ENCODE data around the gene SDCBP2.

Gene SDCBP2

GRCh38 chr20:1327827-1328679, 886 bp downstream of the SDCBP2 start:
- DNase-seq: no peak

- DNase-seq: peak; percentile 14
Observed at GRCh38 chr20:1327241-1327653, 1.7 kb downstream of the SDCBP2 start.

GRCh38 chr20:1326031-1326930, 2.7 kb downstream of the SDCBP2 start:
- no peak for DNase-seq

GRCh38 chr20:1325173-1326030, 3.5 kb downstream of the SDCBP2 start:
- DNase-seq: peak; percentile 98

- peak; percentile 65 for DNase-seq
Observed at GRCh38 chr20:1324598-1325172, 4.3 kb downstream of the SDCBP2 start.

DNA sequence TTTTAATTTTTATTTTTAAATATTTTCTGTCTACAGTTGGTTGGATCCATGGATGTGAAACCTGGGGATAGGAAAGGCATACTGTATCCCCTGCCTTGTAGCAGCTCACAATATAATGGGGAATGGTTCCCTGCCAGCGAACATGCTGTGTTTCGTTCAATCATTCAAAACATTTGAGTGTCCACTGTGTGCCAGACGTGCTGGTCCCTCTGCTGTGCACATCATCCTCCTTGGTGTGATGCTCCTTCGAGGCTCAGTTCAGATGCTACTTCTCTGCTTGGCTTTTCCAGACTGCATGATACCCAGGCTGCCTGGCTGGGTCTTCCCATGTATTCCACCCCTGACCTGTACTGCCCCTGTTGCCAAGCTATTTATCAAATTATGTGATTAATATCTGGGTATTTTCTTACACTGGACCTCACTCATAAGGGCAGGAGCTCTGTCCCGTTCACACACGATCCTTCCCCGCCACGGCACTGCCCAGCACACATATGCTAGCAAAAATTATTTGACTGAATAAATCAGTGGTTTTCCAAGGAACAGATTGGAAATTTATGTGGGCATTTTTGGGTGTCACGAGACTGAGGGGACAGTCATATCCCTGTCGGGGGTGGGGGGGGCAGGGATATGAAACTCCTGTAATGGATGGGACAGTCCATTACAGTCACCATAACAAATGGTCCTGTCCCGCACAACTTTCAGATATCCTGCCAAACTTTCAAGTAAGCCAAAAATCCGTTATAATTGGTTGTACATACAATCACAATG, 4.9 kb downstream of the SDCBP2 start:
- DNase-seq: no peak

- no peak for DNase-seq
Observed at GRCh38 chr20:1323256-1323655, 5.7 kb downstream of the SDCBP2 start.

DNA sequence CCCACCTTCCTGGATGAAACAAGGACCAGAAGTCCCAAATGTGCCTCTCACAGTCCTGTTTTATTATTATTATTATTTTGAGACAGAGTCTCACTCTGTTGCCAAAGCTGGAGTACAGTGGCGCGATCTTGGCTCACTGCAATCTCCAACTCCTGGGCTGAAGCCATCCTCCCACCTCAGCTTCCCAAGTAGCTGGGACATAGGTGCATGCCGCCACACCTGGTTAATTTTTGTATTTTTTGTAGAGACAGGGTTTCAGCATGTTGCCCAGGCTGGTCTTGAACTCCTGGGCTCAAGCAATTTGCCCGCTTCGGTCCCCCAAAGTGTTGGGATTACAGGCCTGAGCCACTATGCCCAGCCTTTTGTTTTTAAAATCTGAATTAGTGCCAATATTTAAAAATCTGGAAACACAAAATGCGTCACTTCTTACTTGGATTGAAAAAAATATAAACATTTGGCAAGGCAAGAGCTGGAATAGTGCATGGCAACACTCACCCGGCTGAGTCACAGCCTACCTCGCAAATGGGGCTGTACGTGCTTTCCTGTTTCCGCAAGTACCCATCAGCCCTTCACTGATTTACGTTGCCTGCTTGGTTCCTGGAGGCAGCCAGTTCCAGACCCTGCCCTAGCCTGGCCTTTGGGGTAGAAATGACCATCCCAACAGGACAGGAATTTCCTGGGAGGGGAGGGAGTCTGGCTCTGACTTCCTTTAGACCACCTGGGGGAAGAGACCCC, 6.3 kb downstream of the SDCBP2 start:
- no peak for DNase-seq

DNA sequence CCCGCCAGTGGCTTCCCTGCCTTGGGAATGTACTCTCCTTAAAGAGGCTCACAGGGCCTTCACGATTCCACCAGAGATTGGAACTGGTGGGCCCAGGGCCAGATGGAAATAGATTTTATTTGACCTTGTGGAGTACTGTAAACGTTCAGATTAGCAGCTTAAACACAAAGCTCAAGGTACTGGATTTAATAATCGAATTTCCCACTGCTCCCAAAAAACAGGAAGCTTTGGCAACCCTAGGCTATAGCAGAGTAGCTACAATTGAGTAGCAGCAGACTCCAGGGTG, 7.3 kb downstream of the SDCBP2 start:
- no peak for DNase-seq

DNA sequence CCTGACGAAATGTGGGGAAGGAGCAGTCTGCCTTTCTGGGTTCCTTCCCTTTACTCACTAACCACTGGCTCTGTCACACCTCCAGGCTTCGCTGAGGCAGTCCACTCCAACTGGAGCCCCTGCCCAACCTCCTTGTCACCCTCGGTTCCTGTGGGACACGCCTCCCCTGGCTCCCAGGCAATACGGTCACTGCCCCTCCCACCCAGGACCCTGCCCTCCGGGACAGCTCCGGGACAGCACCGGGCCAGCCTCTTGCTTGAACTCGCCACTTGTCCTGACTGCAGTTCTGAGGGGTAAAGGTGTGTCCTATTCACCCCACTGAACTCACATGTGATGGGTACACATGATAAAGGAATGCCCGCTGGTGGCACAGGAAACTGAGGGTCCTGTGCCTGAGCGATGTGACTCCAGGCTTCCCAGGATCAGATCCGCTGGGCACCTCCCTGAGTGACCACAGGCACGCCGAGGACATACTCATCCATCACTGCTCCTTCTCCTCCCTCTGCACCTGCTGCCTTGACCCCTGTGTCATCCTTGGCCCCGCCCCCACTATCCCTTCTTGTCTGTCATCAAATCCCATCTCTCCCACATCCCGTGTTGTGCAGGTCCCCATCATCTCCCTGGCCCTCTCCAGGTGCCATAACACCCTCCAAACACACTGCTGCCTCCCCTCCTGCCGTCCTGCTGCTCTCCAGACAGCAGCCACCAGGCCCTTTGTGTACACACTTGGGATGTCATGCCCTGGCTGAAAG, 7.9 kb downstream of the SDCBP2 start:
- no peak for DNase-seq

GRCh38 chr20:1320016-1320415, 8.9 kb downstream of the SDCBP2 start:
- no peak for DNase-seq

DNA sequence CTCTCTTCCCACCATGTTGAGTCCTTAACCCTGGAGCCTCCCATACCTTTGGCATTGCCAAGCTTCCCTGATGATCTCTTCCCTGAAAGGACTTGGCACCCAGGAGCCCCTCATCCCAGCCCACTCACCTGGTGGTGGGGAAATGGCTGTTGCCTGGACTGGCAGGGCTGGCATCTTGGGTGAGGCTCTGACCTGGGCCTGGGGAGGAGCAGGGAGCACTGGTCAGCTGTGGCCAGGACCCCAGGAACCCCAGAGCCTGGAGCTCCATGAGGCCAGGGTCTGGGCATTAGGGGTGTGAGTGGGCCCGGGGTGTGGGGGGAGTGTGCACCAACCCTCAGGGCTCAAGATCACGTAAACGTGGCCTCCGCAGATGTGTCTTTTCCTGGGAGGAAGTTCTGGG, 9.5 kb downstream of the SDCBP2 start:
- DNase-seq: no peak

DNA sequence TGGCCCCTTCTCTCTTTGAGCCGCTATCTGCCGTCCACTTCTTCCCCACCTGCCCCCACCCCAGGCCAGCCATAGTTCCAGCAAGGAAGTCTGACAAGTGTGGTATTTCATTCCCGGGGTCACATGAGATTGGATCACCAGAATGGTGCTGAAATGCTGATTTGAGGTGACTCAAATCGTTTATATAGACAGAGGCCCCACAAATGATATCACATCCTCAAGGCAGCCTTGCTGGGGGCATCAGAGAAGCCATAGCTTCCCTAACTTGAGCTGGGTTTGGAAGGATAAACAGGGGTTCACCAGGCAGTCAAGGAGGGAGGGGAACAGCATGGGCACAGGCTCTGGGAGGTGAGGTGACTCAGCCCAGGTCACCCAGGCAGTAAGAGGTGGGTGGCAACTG, 9.9 kb downstream of the SDCBP2 start:
- DNase-seq: no peak

DNA sequence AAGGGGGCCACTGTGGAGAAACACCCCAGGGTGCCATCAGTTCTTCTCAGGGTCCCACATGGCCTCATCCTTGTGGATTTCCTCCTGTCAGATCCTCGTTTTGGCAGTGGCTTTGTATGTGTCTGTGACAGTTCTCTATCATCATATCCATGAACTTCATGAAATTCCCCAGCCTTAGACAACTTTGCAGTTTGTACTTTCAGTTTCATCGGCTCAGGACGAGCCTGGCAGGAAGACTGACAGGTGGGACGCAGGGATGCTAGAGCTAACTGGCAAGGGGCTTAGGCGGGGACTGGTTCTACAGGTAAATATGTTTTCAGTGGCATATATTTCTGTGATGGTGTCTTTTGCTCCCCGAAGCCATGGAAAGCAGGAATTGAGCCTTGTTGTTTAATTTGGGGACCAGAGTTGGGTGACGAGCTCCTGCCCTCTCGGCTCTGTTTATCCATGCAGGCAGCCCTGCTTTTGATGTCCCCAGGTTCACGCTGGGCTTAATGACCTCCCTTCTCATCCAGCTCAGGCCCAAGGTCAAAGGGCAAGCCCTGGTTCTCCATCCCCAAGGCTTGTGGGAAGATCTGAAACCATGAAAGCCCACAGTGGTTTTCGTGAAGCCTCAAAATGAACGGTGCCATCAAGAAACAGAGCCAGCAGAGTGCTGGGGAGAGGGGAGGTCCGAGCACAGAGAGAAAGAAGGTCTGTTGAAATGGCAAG, 11.2 kb downstream of the SDCBP2 start:
- DNase-seq: peak; percentile 38

- no peak for DNase-seq
Observed at GRCh38 chr20:1315804-1316203, 13.1 kb downstream of the SDCBP2 start.

DNA sequence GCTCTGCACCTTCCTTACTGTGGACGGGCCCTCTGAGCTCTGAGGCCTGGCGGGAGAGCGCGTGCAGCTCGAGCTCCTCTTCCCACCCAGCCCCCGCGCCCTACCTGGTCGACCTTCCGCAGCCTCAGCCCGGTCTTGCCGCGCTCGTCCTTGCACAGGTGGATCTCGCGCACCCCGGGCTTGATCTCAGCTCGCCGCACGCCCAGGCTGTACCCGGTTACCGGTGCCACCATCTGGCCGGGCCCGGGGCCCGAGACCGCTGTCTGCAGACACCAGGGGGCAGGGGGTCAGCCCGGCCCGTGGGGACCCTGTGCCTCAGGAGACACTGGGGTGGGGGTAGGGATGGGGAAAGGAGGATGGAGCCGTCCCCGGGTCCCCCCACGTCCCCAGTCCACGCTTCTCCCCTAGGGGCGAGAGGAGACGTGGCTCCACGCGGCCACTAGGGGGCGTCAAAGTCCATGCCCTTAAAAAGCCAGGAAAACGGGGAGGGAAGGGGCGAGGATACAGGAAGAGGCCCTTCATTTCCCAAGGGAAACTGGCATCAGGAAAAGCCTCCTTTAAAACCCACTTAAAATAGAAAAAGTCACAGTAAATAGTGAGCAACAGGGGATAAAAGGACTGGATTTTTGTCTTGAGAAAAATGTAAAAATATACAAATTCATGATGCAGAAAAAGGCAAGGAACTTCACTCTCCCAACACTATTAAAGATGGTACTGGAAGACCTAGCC, 15.5 kb downstream of the SDCBP2 start:
- DNase-seq: peak; percentile 73

GRCh38 chr20:1312904-1313235, 16.1 kb downstream of the SDCBP2 start:
- DNase-seq: no peak

GRCh38 chr20:1312308-1312707, 16.6 kb downstream of the SDCBP2 start:
- no peak for DNase-seq

- no peak for DNase-seq
Observed at GRCh38 chr20:1310506-1311190, 18.3 kb downstream of the SDCBP2 start.
